Measurements from ENCODE around the gene FANCD2.

DNA sequence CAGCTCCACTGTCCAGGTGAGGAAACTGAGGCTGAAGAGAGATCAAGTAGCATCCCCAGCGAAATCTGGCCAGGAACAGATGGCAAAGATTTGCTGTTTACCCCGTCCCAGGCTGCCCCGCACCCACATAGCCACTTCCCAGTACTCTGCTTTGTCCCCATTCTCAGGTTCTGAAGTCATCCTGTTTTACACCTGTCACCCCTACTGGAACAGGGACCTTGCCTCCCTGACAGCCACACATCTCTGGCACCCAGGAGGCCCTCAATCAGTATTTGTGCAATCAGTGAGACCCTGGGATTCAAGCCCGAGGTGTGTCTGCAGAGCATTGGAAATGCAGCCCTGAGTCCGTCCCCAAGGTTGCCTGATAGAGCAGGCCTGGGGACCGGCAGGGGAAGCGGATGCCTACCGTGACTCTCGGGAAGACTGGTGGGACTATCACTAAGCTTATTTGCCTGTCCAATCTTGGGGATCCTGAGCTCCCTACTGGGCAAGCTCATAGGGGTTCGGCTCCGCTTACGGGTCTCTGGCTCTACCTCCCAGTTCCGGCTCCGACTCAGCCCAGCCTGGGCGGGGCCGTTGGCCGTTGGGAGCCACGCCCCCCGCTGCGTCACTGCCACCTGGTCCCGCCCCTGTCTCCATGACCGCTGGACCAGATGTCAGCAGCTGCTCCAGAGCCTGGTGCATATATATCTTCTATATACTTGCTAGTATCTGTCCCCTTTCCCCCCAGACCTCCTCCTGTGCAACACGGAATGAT, 17.5 kb upstream of the FANCD2 start:
- TF ChIP-seq POLR2AphosphoS5 (IDR thresholded peaks at IDR 0.05) (no peak), POLR2A (IDR thresholded peaks at IDR 0.05) (no peak), EP300 (IDR thresholded peaks at IDR 0.05) (no peak)
- TF ChIP-seq, protein P1, sequence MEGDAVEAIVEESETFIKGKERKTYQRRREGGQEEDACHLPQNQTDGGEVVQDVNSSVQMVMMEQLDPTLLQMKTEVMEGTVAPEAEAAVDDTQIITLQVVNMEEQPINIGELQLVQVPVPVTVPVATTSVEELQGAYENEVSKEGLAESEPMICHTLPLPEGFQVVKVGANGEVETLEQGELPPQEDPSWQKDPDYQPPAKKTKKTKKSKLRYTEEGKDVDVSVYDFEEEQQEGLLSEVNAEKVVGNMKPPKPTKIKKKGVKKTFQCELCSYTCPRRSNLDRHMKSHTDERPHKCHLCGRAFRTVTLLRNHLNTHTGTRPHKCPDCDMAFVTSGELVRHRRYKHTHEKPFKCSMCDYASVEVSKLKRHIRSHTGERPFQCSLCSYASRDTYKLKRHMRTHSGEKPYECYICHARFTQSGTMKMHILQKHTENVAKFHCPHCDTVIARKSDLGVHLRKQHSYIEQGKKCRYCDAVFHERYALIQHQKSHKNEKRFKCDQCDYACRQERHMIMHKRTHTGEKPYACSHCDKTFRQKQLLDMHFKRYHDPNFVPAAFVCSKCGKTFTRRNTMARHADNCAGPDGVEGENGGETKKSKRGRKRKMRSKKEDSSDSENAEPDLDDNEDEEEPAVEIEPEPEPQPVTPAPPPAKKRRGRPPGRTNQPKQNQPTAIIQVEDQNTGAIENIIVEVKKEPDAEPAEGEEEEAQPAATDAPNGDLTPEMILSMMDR (IDR thresholded peaks at IDR 0.05) = no peak

Measured in suprapubic skin (tissue), 4 donors.